Mesenchymal stem cell (in vitro differentiated cells and primary cell): ENCODE data around the gene MMD2.

Source experiments
- DNase-seq: peaks from one replicate; pipeline ENCODE4 v3.0.0-alpha.2; 2013
- H2AFZ ChIP-seq: one replicate; pipeline ENCODE4 v1.6.1; 2013; ENCODE audit warnings: low read depth, mild to moderate bottlenecking, control low read depth, inconsistent platforms, low read length, moderate library complexity
- H2AK5ac ChIP-seq: 2 replicates; pipeline ENCODE4 v1.6.1; 2013; ENCODE audit warnings: low read length, moderate library complexity, mild to moderate bottlenecking, inconsistent platforms; ENCODE audit not compliant: severe bottlenecking
- H2BK120ac ChIP-seq: one replicate; pipeline ENCODE4 v1.6.1; 2013; ENCODE audit warnings: low read depth, mild to moderate bottlenecking, inconsistent platforms, low read length, moderate library complexity
- H2BK12ac ChIP-seq, 2 experiments: one replicate each; pipeline ENCODE4 v1.6.1; 2013; ENCODE audit warnings: inconsistent platforms in 2 of 2, low read length in 2 of 2, mild to moderate bottlenecking in 2 of 2, moderate library complexity in 2 of 2, control low read depth in 1 of 2
- H2BK15ac ChIP-seq: one replicate; pipeline ENCODE4 v1.6.1; 2013; ENCODE audit warnings: mild to moderate bottlenecking, low read depth, inconsistent platforms; ENCODE audit not compliant: poor library complexity, severe bottlenecking
- H2BK5ac ChIP-seq: 2 replicates; pipeline ENCODE4 v1.6.1; 2013; ENCODE audit warnings: low read depth, mild to moderate bottlenecking, low read length, control low read depth, inconsistent platforms; ENCODE audit not compliant: poor library complexity, severe bottlenecking
- H3K14ac ChIP-seq, 2 experiments: one replicate each; pipeline ENCODE4 v1.6.1; 2013; ENCODE audit warnings: inconsistent platforms in 2 of 2, low read length in 2 of 2, control low read depth in 1 of 2, mild to moderate bottlenecking in 1 of 2, moderate library complexity in 1 of 2
- H3K18ac ChIP-seq, 2 experiments: one replicate each; pipeline ENCODE4 v1.6.1; 2013; ENCODE audit warnings: inconsistent platforms in 2 of 2, low read length in 2 of 2, control low read depth in 1 of 2, low read depth in 1 of 2, mild to moderate bottlenecking in 1 of 2
- H3K23ac ChIP-seq, 2 experiments: one replicate each; pipeline ENCODE4 v1.6.1; 2013; ENCODE audit warnings: inconsistent platforms in 2 of 2, low read length in 2 of 2, mild to moderate bottlenecking in 2 of 2, moderate library complexity in 2 of 2, control low read depth in 1 of 2
- H3K27ac ChIP-seq: 2 replicates; pipeline ENCODE4 v1.5.1; 2013; ENCODE audit warnings: mild to moderate bottlenecking, moderate library complexity, low read length, control low read depth, inconsistent platforms; ENCODE audit not compliant: poor library complexity, severe bottlenecking
- H3K27me3 ChIP-seq, 2 experiments: 2 replicates each; pipeline versions ENCODE4 v1.6.1 to v1.7.0; 2013; ENCODE audit warnings: low read length in 2 of 2, mild to moderate bottlenecking in 2 of 2, moderate library complexity in 2 of 2, control low read depth in 1 of 2, inconsistent platforms in 1 of 2; ENCODE audit not compliant: control insufficient read depth in 1 of 2, insufficient read depth in 1 of 2
- H3K36me3 ChIP-seq, 2 experiments: 2 replicates each; pipeline versions ENCODE4 v1.6.1 to v1.7.0; 2013; ENCODE audit warnings: low read length in 2 of 2, control low read depth in 1 of 2, inconsistent platforms in 1 of 2, low read depth in 1 of 2, mild to moderate bottlenecking in 1 of 2; ENCODE audit not compliant: insufficient read depth in 2 of 2, control insufficient read depth in 1 of 2
- H3K4ac ChIP-seq, 2 experiments: one replicate each; pipeline ENCODE4 v1.6.1; 2013; ENCODE audit warnings: inconsistent platforms in 2 of 2, low read length in 2 of 2, mild to moderate bottlenecking in 2 of 2, moderate library complexity in 2 of 2, control low read depth in 1 of 2, low read depth in 1 of 2
- H3K4me1 ChIP-seq: 2 replicates; pipeline ENCODE4 v1.6.1; 2013; ENCODE audit warnings: low read depth, low read length, control low read depth; ENCODE audit not compliant: control insufficient read depth, insufficient read depth
- H3K4me2 ChIP-seq: 2 replicates; pipeline ENCODE4 v1.6.1; 2013; ENCODE audit warnings: low read length, mild to moderate bottlenecking, inconsistent platforms; ENCODE audit not compliant: poor library complexity, severe bottlenecking
- H3K4me3 ChIP-seq, 2 experiments: 2 replicates each; pipeline versions ENCODE4 v1.5.1 to v1.7.0; 2013; ENCODE audit warnings: low read length in 2 of 2, mild to moderate bottlenecking in 2 of 2, control low read depth in 1 of 2, low read depth in 1 of 2; ENCODE audit not compliant: insufficient read depth in 1 of 2
- H3K79me1 ChIP-seq: replicated peaks from 2 replicates; pipeline ENCODE4 v1.6.1; 2013; ENCODE audit warnings: mild to moderate bottlenecking, control low read depth, low read length, inconsistent platforms; ENCODE audit not compliant: poor library complexity, severe bottlenecking
- H3K9ac ChIP-seq: 2 replicates; pipeline ENCODE4 v1.7.0; 2013; ENCODE audit warnings: mild to moderate bottlenecking, low read length, moderate library complexity
- H3K9me3 ChIP-seq: 2 replicates; pipeline ENCODE4 v1.7.0; 2013; ENCODE audit warnings: mild to moderate bottlenecking, low read length; ENCODE audit not compliant: control insufficient read depth
- H4K8ac ChIP-seq: one replicate; pipeline ENCODE4 v1.6.1; 2013; ENCODE audit warnings: inconsistent platforms, mild to moderate bottlenecking, low read length, moderate library complexity
- H4K91ac ChIP-seq: one replicate; pipeline ENCODE4 v1.6.1; 2013; ENCODE audit warnings: mild to moderate bottlenecking, low read length, inconsistent platforms
- WGBS: methylation state at CpG from one replicate; pipeline ENCODE4 v1.1.7; 2013; ENCODE audit warnings: mixed read lengths; 5-methylcytosine and 5-hydroxymethylcytosine counted together

The MMD2 gene

DNA sequence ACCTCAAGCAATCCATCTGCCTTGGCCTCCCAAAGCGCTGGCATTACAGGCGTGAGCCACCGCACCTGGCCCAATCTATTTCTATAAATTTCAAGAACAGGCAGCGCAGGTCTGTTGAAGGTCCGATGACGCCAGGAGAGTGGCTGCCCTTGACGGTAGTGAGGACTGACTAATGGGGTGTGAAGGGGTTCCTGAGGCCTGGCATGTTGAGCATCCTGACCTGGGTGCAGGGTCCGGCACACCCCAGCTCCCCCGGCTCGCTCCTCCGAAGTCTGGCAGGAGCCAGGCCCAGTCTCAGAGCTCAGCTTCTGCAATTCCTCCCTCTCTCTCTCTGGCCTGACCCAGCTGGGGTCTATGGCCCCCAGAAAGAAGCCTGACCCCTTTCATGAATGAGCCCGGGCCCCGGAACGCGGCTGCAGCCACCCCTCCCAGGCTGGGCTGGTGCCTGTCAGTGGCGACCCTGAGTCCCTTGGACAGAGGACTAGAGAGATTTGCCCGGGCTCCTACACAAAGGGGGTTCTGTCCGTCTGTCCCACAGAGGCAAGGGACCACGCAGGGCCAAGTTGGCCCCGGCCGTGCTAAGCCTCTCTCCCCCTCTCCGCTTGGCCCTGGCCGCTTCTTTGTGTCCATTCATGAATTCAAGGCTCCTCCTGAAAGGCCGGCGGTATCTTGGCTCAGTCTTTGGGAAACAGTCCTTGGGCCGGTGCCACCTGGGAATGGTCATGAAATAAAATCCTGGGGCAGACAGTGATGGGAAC lies 18.8 kb downstream of the MMD2 start:
- Histone ChIP-seq H3K4ac (no peak overlapping the region), H4K8ac (no peak overlapping the region), H3K4me2 (no peak overlapping the region), H3K36me3 (no peaks in the 10 kb centered on the region), H3K14ac (no peak overlapping the region), H2BK15ac (no peak overlapping the region), H2AK5ac (no peak overlapping the region), H2BK12ac (no peak overlapping the region), H2BK5ac (no peak overlapping the region), H4K91ac (no peak overlapping the region), H3K27me3 (peaks cover 0 to 14% of the 10 kb centered on the region in 2 experiments), H3K4me3 (no peak overlapping the region), H3K9ac (no peak overlapping the region), H2BK120ac (no peak overlapping the region), H2AFZ (no peak overlapping the region), H3K9me3 (no peaks in the 10 kb centered on the region), H3K79me1 (no peaks in the 10 kb centered on the region), H3K23ac (no peak overlapping the region), H3K18ac (no peak overlapping the region), H3K27ac (no peak overlapping the region), H3K4me1 (no peaks in the 10 kb centered on the region)
- no peak for DNase-seq
- WGBS: 91% methylated on average over 25 of the region's 26 CpGs

DNA sequence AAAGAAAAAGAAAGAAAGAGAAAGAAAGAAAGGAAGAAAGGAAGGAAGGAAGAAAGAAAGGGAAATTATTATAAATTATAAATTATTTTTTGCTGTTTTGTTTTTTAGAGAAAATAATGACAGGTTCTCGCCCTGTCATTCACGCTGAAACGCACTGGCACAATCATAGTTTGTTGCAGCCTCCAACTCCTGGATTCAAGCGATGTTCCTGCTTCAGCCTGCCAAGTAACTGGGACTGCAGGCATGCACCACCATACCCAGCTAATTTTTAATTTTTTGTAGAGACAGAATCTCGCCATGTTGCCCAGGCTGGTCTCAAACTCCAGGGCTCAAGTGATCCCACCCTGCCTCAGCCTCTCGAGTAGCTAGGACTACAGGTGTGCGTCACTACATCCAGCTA lies 21.6 kb downstream of the MMD2 start:
- Histone ChIP-seq H3K27ac (no peak overlapping the region), H3K4me2 (no peak overlapping the region), H3K36me3 (no peaks in the 10 kb centered on the region), H3K79me1 (no peaks in the 10 kb centered on the region), H3K4me3 (no peak overlapping the region), H2AK5ac (no peak overlapping the region), H2BK12ac (no peak overlapping the region), H3K18ac (no peak overlapping the region), H3K4me1 (no peaks in the 10 kb centered on the region), H3K4ac (no peak overlapping the region), H3K23ac (no peak overlapping the region), H2AFZ (no peak overlapping the region), H3K27me3 (peaks cover 0 to 3% of the 10 kb centered on the region in 2 experiments), H3K9me3 (no peaks in the 10 kb centered on the region), H4K91ac (no peak overlapping the region), H2BK15ac (no peak overlapping the region), H4K8ac (no peak overlapping the region), H2BK120ac (no peak overlapping the region), H2BK5ac (no peak overlapping the region), H3K9ac (no peak overlapping the region), H3K14ac (no peak overlapping the region)
- DNase-seq: no peak
- WGBS: 73% methylated on average over 7 of the region's 7 CpGs

DNA sequence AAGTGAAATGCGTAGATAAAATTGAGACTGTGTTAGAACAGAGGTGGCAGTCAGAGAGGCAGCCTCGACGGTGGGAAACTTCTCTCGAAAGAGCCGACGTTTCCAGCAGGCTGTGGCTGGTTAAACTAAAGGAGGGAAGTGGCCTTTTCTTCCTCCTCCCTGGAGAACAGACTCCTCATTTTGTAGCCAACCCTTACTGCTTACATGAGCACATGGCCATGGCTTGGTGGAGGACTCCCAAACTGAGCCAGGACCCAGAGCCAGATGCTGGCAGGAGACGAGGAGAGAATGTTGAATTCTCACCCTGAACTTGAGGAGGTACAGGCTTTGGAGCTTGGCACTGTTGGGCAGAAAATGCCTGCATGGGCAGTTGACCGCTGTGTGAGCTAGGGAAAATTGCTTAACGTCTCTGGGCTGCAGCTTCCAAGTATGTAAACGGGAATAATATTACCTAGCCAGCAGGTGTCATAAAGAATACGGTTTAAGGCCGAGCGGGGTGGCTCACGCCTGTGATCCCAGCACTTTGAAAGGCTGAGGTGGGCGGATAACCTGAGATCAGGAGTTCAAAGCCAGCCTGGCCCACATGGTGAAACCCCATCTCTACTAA lies 24.5 kb downstream of the MMD2 start:
- Histone ChIP-seq H3K14ac (no peak overlapping the region), H3K4me1 (no peaks in the 10 kb centered on the region), H3K27ac (no peak overlapping the region), H3K36me3 (no peaks in the 10 kb centered on the region), H3K27me3 (peaks cover 0 to 3% of the 10 kb centered on the region in 2 experiments), H3K9ac (no peak overlapping the region), H2AK5ac (no peak overlapping the region), H3K9me3 (no peaks in the 10 kb centered on the region), H2BK12ac (no peak overlapping the region), H2BK5ac (no peak overlapping the region), H3K18ac (no peak overlapping the region), H3K79me1 (no peaks in the 10 kb centered on the region), H3K4me3 (no peak overlapping the region), H2BK120ac (no peak overlapping the region), H3K23ac (no peak overlapping the region), H4K91ac (no peak overlapping the region), H4K8ac (no peak overlapping the region), H2BK15ac (no peak overlapping the region), H3K4ac (no peak overlapping the region), H3K4me2 (no peak overlapping the region), H2AFZ (no peak overlapping the region)
- 90% methylated on average over 15 of the region's 15 CpGs for WGBS
- no peak for DNase-seq

DNA sequence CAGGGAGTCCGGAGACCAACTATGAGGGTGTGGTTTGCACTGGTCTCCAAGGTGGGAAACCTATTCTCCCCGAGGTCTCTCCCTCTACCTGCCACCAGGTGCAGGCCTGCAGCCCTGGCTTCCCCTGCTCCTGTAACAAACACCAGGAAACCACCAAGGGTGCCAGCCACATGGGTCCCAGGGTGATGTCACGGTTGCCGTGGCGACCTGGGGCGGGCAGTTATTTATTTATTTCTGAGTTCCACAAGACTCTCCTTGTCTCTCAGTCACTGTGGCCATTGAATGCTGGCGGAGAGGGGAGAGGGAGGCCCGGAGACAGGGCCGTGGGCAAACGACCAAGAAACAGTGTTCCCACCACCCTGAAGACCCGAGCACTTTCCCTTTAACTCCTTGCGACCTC lies 27.0 kb downstream of the MMD2 start:
- no peak overlapping the region for H2BK120ac ChIP-seq
- H3K18ac ChIP-seq: no peak overlapping the region
- no peak overlapping the region for H3K4me2 ChIP-seq
- no peak overlapping the region for H3K23ac ChIP-seq
- H3K4ac ChIP-seq: no peak overlapping the region
- no peak overlapping the region for H2BK12ac ChIP-seq
- WGBS: 81% methylated on average over 9 of the region's 12 CpGs
- H3K27me3 ChIP-seq: peaks cover 9 to 11% of the 10 kb centered on the region in 2 experiments
- no peak overlapping the region for H3K27ac ChIP-seq
- no peak overlapping the region for H3K9ac ChIP-seq
- no peak for DNase-seq
- no peaks in the 10 kb centered on the region for H3K79me1 ChIP-seq
- no peak overlapping the region for H4K91ac ChIP-seq
- no peak overlapping the region for H2AK5ac ChIP-seq
- no peak overlapping the region for H2BK5ac ChIP-seq
- no peaks in the 10 kb centered on the region for H3K9me3 ChIP-seq
- H4K8ac ChIP-seq: no peak overlapping the region
- no peak overlapping the region for H2BK15ac ChIP-seq
- H2AFZ ChIP-seq: no peak overlapping the region
- H3K4me1 ChIP-seq: no peaks in the 10 kb centered on the region
- H3K36me3 ChIP-seq: no peaks in the 10 kb centered on the region
- no peak overlapping the region for H3K14ac ChIP-seq
- no peak overlapping the region for H3K4me3 ChIP-seq
